Hindlimb muscle (tissue), 1 donor: ENCODE measurements around the gene KCNK4. TPM values are rescaled to one million over a fixed set of nuclear protein-coding genes. Genes with fewer than 3 reads are reported as not detected.
"Not testable (repeated sequence)": the region's sequence is repeated elsewhere in the genome, so short reads cannot be mapped to it uniquely, and the experiment has no call there.

Experiments
- DNase-seq: peaks from one replicate; pipeline ENCODE4 v3.0.0-alpha.2; 2013
- polyA plus RNA-seq: library from polyadenylated mRNA; unstranded; fragments of 120-200 nt; gene quantifications from one replicate; pipeline ENCODE4 v1.2.1, GENCODE V29; 2013; ENCODE audit not compliant: insufficient read length

KCNK4 gene
- not detected for polyA plus RNA-seq

- DNase-seq, result no peak
Observed at GRCh38 chr11:64291262-64291751, at the start of gene KCNK4. Gene KCNK4 (plus strand): TSS chr11:64291302. CDS start chr11:64293019, 1,717 bp downstream.

DNA sequence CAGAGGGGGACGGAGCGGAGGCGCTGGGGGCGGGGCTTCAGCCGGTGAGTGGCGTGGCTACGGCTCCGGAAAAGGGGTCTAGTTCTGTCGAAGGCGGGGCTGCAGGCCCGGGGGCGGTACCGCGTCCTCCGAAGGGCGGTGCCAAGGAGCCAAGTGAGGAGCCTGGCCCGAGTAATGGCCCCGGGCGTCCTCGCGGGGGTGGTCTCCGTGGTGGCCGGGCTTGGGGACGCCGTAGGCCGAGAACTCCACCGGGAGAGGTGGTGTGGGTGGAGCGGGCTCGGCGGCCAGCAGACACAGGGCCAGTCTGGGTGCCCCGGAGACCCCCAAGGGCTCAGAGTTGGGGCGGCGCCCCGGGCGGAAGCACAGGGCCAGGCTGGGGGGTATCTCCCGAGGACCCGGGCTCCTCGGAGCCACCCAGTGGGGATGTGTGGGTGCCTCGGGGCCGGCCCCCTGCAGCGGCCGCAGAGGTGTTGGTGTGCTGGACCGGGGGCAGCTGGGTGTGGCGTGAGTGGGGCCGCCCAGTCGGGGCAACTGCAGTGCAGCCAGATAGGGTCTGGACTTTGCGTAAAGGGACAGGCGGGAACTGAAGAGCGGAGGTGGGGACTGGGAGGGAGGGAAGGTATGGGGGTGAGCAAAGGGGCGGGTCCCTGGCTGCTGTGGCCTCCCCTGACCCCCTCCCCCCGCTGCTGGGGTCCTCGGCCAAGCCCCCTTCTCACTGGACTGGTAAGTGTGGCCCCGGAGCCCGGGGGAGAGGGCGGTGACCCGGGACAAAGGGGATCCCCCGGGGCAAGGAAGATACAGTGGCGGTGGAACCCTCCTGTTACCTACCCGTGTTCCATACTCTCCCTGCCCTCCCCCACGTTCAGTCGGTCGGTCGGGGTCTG lies 49.4 kb upstream of the KCNK4 start:
- peak; percentile 51 for DNase-seq

- DNase-seq, result no peak
Observed at GRCh38 chr11:64243236-64243854, 47.8 kb upstream of the KCNK4 start.

DNA sequence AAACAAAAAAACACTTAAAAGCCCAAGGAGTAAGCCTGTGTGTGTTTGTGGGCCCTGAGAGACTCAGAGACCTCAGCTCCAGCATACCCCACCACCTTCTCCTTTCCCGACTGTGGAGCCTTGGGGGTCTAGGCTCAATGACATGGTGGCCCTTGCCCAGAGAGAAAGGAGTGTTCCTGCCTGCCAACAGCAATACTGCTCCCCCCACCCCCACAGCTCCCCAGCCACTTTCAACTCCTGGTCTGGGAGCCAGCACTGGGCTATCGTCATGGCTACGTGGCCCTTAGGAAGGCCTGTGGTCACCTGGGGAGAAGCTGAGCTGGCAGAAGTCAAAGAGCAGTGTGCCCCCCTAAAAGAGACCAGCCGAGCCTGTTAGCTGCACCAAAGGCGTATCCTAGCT lies 47.0 kb upstream of the KCNK4 start:
- no peak for DNase-seq

GRCh38 chr11:64244966-64245365 lies 46.1 kb upstream of the KCNK4 start:
- DNase-seq, result no peak

- peak; percentile 53 for DNase-seq
Observed at GRCh38 chr11:64245401-64245796, 45.7 kb upstream of the KCNK4 start.

DNA sequence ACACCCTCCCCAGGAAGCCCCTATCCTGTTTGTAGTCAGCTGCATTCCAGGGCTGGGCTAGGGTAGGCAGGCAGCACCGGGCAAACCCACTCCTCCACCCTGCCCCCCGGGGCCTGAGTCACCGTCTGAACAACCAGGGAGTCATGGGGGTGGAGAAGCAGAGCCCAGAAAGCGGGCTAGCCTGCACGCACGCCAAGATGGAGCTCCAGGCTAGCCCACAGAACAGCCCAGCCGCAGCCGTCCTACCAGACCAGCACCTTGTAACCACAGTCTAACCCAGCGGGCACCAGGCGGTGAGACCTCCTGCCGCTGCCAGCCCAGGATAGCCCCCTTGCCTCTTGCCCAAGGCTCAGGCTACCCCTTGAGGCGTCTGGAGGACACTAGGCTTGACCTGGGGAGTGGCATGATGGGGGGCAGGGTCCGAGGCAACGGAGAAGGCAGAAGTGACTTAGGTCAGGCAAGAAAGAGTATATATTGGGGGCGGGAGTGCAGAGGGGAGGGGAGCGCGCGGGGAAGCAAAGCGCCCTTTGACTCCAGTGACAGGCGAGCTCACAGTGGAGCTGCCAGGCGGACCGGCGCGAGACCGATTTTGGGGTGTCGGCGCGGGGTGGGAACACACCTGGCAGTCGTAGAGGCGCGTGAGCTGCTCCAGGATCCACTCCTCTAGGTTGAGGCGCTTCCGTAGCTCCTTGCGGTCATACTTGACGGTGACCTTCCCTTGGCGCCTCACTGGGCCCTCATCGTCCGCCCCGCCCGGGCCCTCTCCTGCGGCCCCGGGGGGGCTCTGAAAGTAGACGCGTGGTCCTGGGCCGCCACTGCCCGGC lies 45.1 kb upstream of the KCNK4 start:
- DNase-seq, result peak; percentile 62

DNA sequence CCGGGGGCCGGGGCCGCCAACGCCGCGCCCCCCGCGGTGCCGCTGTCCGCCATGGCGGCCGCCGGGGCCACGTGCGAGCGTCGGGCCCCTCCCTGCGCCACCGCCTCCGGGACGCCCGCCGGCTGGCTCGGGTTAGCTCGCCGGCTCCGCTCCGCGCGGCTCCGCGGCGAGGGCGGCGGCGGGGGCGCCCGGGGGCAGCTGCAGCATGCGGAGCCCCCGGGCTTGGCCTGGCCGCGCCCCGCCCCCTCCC lies 44.6 kb upstream of the KCNK4 start:
- not testable (repeated sequence) for DNase-seq

DNA sequence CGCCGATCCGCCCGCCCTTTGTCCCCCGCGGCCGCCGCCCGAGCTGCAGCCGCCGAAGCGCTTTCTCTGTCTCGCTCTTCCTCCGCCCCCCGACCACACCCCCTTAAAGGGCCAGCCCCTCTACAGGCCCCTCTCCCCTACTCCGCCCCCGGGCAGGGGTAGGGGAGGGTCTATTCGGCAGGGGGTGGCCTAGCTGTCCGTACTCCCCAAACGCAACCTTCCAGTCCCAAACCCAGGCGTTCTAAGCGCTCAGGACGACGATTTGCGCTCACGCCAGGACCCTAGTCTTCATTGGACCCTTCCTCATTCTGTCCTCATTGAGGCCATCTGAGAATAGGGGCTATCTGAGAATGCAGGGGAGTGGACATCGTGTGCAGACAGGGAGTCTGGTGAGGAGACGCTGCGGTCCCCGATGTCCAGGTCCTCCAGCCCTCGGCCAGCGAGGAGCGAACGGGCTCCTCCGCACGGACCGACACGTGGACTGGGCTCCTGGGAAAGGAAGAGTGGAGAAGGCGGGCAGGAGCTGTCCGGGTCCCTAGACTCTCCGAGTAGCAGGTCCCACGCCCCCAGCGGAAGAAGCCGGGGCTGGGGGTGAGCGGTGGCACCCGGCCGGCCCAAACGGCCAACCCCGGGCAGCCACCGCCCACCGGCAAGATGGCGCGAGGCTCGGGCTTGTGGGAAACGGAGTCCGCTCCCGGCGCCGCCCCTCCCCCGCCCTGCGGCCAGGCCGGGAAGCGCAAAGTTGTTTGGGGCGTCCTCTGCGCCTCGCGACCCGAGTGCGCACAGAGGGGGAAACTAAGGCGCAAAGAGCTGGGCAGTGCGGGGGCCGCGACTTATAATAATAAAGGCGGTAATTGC lies 44.0 kb upstream of the KCNK4 start, which contains the start of gene PPP1R14B:
TSS of gene PPP1R14B (minus strand) at position 73 of the 858 bp plus-strand sequence. CDS start 270 bp downstream, outside the sequence.
- DNase-seq, result peak; percentile 90

DNA sequence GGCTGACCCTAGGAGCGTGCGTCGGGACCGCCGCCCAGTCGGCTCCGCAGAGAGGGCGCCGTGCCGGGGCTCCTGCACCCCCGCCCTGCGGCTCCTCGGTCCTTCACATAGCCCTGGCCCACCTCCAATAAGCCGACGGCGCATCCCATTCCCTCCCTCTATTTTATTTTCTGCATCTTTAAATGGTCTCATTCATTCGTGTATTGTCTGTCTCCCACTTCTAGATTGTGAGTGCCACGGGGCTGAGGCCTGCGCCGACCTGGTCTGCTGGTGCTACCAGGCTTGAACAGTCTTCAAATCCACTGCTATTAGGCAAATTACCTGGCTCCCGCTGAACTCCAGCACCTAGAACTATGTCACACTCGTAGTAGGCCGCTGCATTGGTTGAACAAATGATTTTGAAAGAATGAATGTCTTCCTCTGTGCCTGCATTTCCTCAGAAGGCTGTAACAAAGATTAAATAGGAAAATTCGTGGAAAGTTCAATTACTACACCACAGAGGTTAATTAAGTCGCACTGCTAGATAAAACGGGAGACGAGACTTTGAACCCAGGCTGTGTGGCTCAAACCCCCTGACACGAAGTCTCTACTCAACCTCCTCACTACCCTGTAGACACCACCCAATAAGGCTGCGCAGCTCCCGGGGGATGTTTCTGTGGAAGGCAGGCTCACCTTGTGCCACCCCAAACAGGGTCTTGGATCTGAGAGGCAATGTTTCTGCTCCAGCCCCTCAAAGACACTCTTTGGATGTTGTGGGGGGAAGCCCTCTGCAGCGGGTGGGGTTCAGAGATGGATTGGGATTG lies 43.2 kb upstream of the KCNK4 start:
- DNase-seq, result no peak

- no peak for DNase-seq
Observed at GRCh38 chr11:64248578-64248977, 42.5 kb upstream of the KCNK4 start.

DNA sequence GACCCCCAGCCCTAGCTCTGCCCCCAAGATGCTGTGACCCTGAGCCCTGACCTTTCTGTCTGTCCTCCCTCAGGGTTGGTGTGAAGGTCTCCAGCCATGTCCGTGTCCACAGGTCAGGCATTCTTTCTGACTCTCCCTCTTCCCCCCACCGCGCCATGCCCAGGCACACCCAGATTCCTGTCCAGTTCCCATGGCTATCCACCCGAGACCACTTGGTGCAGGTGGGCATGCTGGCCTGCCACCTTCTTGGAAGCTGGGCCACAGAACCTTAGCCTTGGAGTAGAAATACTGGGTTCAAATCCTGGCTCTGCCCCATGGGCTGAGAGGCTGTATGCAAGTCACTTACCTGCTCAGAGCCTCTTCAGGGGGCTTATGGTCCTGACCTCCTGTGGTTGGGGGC lies 42.1 kb upstream of the KCNK4 start:
- DNase-seq, result no peak

DNA sequence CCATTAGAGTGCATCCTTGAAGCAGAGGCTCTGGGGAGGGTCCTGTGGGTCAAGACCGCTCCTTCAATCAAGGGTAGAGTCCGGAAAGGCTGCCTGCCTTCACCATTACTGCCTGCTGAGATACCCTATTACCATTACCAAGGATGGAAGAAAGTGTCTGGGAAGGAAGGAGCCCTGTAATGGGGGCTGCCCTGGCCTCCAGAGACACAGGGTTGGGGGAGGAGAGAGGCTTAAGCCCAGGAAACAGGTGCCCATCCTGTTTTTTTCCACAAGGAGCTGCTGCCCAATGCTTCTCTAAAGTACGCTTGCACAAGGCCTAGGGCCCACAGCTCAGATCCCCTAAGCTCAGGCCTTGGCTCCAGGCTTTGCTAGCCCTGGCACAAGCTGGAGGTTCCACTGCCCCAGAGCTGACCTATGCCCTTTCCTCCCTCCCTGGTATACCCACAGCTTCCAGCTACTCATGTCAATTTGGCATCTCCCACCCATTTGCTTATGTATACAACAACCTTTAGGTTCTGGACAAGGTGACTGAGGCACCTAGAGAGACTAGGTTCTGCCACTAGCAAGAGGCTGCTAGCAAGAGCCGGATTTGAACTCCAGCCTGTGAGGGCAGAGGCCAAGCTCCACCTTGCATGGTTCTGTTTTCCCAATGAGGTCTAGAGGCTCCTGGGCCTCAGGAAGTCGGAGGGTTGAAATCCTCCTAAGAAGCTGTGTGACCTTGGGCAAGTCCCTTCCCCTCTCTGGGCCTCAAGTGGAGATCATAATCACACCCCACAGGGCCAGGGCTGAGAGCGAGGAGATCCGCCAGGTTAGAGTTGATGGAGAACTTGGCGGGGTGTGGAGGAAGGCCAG lies 41.3 kb upstream of the KCNK4 start:
- no peak for DNase-seq

GRCh38 chr11:64250415-64251015 lies 40.6 kb upstream of the KCNK4 start:
- DNase-seq, result no peak

DNA sequence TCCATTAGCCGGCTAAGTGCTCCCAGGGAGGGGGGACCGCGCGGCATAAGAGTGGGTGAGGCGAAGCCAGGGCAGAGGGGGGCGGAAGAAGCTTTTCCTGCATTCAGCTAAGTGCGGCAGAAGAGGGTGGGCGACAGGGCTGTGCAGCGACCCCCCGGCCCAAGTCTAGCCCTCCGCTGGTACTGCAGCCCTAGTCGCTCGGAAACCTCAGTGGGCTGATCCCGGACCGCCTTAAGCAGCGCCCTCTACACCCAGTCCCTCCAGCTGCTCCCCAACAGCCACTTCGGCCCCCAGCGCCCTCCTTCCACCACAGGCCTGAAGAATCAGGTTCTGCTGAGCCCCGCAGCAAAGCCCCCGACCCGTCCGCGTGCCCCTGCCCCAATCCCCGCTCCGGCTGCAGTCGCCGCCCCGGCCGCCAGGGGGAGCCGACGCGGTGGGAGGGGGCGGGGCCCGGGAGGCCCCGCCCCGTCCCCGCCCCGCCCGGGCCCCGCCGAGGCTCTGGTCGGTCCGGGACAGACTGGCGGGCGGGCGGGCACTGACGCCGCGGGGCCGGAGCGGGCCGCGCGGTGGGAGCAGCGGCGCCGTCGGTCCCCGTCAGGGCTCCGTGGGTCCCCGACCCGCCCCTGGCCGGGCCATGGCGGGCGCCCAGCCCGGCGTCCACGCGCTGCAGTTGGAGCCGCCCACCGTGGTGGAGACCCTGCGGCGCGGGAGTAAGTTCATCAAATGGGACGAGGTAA lies 39.9 kb upstream of the KCNK4 start, which contains the start of gene PLCB3:
TSS of gene PLCB3 (plus strand) at position 515 of the 737 bp plus-strand sequence. CDS start at position 635, 120 bp downstream.
- no peak for DNase-seq

GRCh38 chr11:64251753-64252002 lies 39.4 kb upstream of the KCNK4 start:
- DNase-seq, result no peak

GRCh38 chr11:64252003-64252872 lies 38.9 kb upstream of the KCNK4 start:
- DNase-seq, result no peak

DNA sequence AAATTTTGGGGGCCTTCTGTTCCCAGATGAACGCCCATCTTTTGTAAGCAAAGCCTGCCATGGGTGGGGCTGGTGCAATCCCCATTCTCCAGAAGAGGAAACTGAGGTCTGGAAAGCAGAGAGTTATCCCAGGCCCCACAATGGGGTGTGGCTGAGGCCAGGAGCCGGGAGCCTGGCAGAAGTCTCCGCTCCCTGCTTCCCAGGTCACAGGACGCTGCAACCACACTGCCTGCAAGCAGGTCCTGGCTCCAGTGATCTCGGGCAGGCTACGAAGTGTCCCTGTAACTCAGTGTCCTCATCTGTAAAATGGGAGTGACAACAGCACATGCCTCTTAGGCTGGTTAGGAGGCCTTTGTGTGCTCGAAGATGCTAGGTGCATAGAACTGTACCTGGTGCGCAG lies 38.1 kb upstream of the KCNK4 start:
- no peak for DNase-seq
